ENCODE data around the gene BNIP3.

GRCh38 chr10:131938681-131939080 is 43.0 kb downstream of the BNIP3 start:
- TF ChIP-seq EZH2phosphoT487 (IDR thresholded peaks at IDR 0.05; ENCODE audit: low read depth) (no peak), CTCF (IDR thresholded peaks at IDR 0.05; ENCODE audit: low read depth, low read length) (no peak)

Measured in OCI-LY3 (cell line).